B cell (primary cell): ENCODE results near the gene RFX4. TPM values are rescaled to one million over a fixed set of nuclear protein-coding genes. Genes with fewer than 3 reads are reported as not detected.

Experiments
- ATAC-seq: fragments of 200-7000 bp; cut with Tn5 transposase; one replicate; pipeline ENCODE4 v1.10.0; 2021; ENCODE audit warnings: low read depth, mild to moderate bottlenecking, moderate number of reproducible peaks, moderate library complexity
- CTCF ChIA-PET: fragments of 350-600 bp; sonication (Branson Sonifier 250); formaldehyde crosslinking; loops from one replicate; lab custom pipeline; 2021; ENCODE audit warnings: antibody characterized with exemption, inconsistent platforms; lab: Charles Lee
- POLR2A ChIA-PET: fragments of 350-600 bp; sonication (Branson Sonifier 250); formaldehyde crosslinking; loops from one replicate; lab custom pipeline; 2021; ENCODE audit warnings: antibody characterized with exemption; lab: Charles Lee
- DNase-seq: peaks from one replicate; pipeline ENCODE4 v3.0.0; 2013
- H2AFZ ChIP-seq: 2 replicates; pipeline ENCODE4 v1.6.1; 2012; ENCODE audit warnings: mild to moderate bottlenecking, low read depth, low read length; ENCODE audit not compliant: insufficient read depth, poor library complexity, severe bottlenecking
- H3K27ac ChIP-seq, 2 donors: 1 replicate in 1 of 2; 2 replicates in 1 of 2; pipeline ENCODE4 v1.5.1; 2012 to 2013; ENCODE audit warnings: low read length in 2 of 2, mild to moderate bottlenecking in 2 of 2, moderate library complexity in 1 of 2
- H3K27me3 ChIP-seq, 4 experiments: fragments of 200-600 bp in 1 of 4; sonication (generic) in 1 of 4; replicated peaks in 1 of 4; 1 replicate in 2 of 4; 2 replicates in 2 of 4; pipeline versions ENCODE4 v1.6.1 to v1.7.0; 2013 to 2016; ENCODE audit warnings: low read length in 3 of 4, mild to moderate bottlenecking in 2 of 4, mixed read lengths in 1 of 4, moderate library complexity in 1 of 4; ENCODE audit not compliant: insufficient read depth in 4 of 4, control insufficient read depth in 3 of 4; ENCODE audit errors: control extremely low read depth in 1 of 4
- H3K36me3 ChIP-seq, 2 experiments: replicated peaks in 1 of 2; 1 replicate in 1 of 2; 2 replicates in 1 of 2; pipeline versions ENCODE4 v1.6.1 to v1.7.1; 2013; ENCODE audit warnings: low read length in 1 of 2; ENCODE audit not compliant: insufficient read depth in 2 of 2, control insufficient read depth in 1 of 2; ENCODE audit errors: control extremely low read depth in 1 of 2, extremely low read depth in 1 of 2
- H3K4me1 ChIP-seq, 2 donors: fragments of 200-600 bp in 1 of 2; sonication (generic) in 1 of 2; 1 replicate in 1 of 2; 2 replicates in 1 of 2; pipeline versions ENCODE4 v1.5.1 to v1.6.1; 2013 to 2017; ENCODE audit warnings: low read length in 2 of 2; ENCODE audit not compliant: control insufficient read depth in 2 of 2, insufficient read depth in 2 of 2
- H3K4me2 ChIP-seq: replicated peaks from 2 replicates; pipeline ENCODE3; 2012; ENCODE audit warnings: mild to moderate bottlenecking, low read depth, low read length; ENCODE audit not compliant: poor library complexity, severe bottlenecking
- H3K4me3 ChIP-seq, 5 experiments: fragments of 200-600 bp in 1 of 5; sonication (generic) in 1 of 5; 1 replicate in 3 of 5; 2 replicates in 2 of 5; pipeline versions ENCODE4 v1.5.1 to v1.7.0; 2011 to 2016; ENCODE audit warnings: low read length in 4 of 5, mild to moderate bottlenecking in 4 of 5, low read depth in 2 of 5, control low read depth in 1 of 5, moderate library complexity in 1 of 5; ENCODE audit not compliant: insufficient read depth in 1 of 5; ENCODE audit errors: control extremely low read depth in 1 of 5, extremely low read depth in 1 of 5
- H3K79me2 ChIP-seq: fragments of 200-600 bp; sonication (generic); one replicate; pipeline ENCODE4 v1.6.0; 2016; ENCODE audit warnings: low read length; ENCODE audit not compliant: control insufficient read depth, insufficient read depth
- H3K9ac ChIP-seq: fragments of 200-600 bp; sonication (generic); 2 replicates; pipeline ENCODE4 v1.6.1; 2017; ENCODE audit warnings: mild to moderate bottlenecking, low read length, moderate library complexity
- H3K9me3 ChIP-seq, 3 donors: one replicate each; pipeline versions ENCODE4 v1.6.1 to v1.7.1; 2013; ENCODE audit warnings: low read length in 2 of 3; ENCODE audit not compliant: control insufficient read depth in 2 of 3, insufficient read depth in 1 of 3; ENCODE audit errors: control extremely low read depth in 1 of 3
- H4K20me1 ChIP-seq: 2 replicates; pipeline ENCODE4 v1.6.0; 2012; ENCODE audit warnings: mild to moderate bottlenecking, low read length; ENCODE audit not compliant: insufficient read depth, control insufficient read depth, poor library complexity, severe bottlenecking
- H3K27ac Mint-ChIP-seq: one replicate; pipeline ENCODE4 v1.8.0; 2021; ENCODE audit warnings: mixed read lengths
- H3K27me3 Mint-ChIP-seq: one replicate; pipeline ENCODE4 v1.8.0; 2021; ENCODE audit warnings: mixed read lengths
- H3K4me1 Mint-ChIP-seq: one replicate; pipeline ENCODE4 v1.8.0; 2021; ENCODE audit warnings: mixed read lengths
- H3K4me3 Mint-ChIP-seq: one replicate; pipeline ENCODE4 v1.8.0; 2021; ENCODE audit warnings: mixed read lengths
- H3K9me3 Mint-ChIP-seq: one replicate; pipeline ENCODE4 v1.8.0; 2022; ENCODE audit warnings: mixed read lengths; ENCODE audit not compliant: insufficient read depth
- EZH2 ChIP-seq: IDR thresholded peaks from 2 replicates; pipeline ENCODE4 v1.6.1; 2012; ENCODE audit warnings: borderline replicate concordance, low read depth, mild to moderate bottlenecking, moderate library complexity, low read length; ENCODE audit not compliant: insufficient read depth, poor library complexity, severe bottlenecking
- WGBS: methylation state at CpG from one replicate; pipeline ENCODE4 v1.1.5; 2013; ENCODE audit warnings: missing lambda C conversion rate; ENCODE audit not compliant: insufficient coverage; 5-methylcytosine and 5-hydroxymethylcytosine counted together
- intact Hi-C: fragments of 100-400 bp; cut with micrococcal nuclease; formaldehyde crosslinking; loops from one replicate; pipeline ENCODE4 v1.10.0; 2022
- polyA plus RNA-seq: library from polyadenylated mRNA; depleted of rRNA; stranded (reverse); fragments of >200 nt; gene quantifications from 2 replicates; pipeline ENCODE4 v1.2.3, GENCODE V29; 2012
- total RNA-seq, 2 donors: library from RNA; stranded (reverse); fragments of 120-200 nt in 1 of 2; gene quantifications; 1 replicate in 1 of 2; 2 replicates in 1 of 2; pipeline versions ENCODE4 v1.2.3 to v1.2.4, GENCODE V29; 2013 to 2022
- TF ChIP-seq, protein P1 (sequence below): fragments of 200-600 bp; IDR thresholded peaks from one replicate; pipeline ENCODE4 v1.8.0; 2022; ENCODE audit warnings: antibody characterized with exemption, mild to moderate bottlenecking

Gene RFX4
- total and polyA plus RNA-seq, 2 donors (not counting 1 experiment from before 2014, with no cell fraction given): not detected

DNA sequence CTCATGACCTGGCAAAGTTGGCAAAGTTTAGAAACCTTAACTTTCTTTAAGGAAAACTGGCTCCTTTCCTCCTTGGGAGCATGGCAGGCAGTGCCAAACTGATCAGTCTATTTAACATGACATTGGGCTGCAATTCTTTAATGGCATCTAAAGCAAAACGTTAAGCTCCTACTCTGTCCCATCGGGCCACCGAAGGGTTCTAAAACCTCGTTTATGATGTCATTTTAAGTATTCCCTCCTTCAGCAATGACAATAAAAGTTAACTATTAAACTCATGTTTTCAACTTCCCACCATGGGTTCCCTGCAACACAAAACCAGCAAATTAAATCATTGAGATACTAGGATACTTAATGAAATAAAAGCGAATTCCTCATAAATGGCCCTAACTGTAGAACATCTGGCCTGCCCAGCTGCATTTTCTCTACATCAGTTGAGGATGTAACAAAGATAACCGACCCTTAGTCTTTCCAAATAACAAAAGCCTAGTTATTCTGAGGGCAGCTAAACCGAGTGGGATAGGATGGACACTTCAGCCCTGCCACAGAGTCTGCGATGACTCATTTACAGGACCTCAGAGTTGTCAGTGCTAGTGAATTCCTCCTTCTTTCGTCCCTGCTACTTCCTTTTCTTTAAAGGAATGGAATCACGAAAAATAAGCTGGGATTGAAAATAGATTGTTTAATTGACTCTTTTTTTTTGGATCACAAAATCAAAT is 157.2 kb downstream of the RFX4 start:
- Mint-ChIP-seq H3K27ac (no peak overlapping the region), H3K9me3 (no peaks in the 10 kb centered on the region), H3K4me1 (no peaks in the 10 kb centered on the region), H3K27me3 (peaks cover 54% of the 10 kb centered on the region), H3K4me3 (no peak overlapping the region)
- ATAC-seq (no peak), DNase-seq (no peak)
- no peaks in the 10 kb centered on the region for H3K79me2 ChIP-seq
- no peak overlapping the region for H3K4me3 ChIP-seq
- H3K4me1 ChIP-seq: no peaks in the 10 kb centered on the region
- no peak overlapping the region for H3K27ac ChIP-seq
- ChIA-PET CTCF (no interaction called here), POLR2A (no interaction called here)
- 89% methylated on average over 4 of the region's 10 CpGs for WGBS
- H2AFZ ChIP-seq: no peak overlapping the region
- H3K9me3 ChIP-seq: no peaks in the 10 kb centered on the region
- H3K9ac ChIP-seq: no peak overlapping the region
- H4K20me1 ChIP-seq: no peaks in the 10 kb centered on the region
- no peak overlapping the region for H3K4me2 ChIP-seq
- peaks cover 0 to 28% (median 20%) of the 10 kb centered on the region in 4 experiments for H3K27me3 ChIP-seq
- TF ChIP-seq, protein P1, sequence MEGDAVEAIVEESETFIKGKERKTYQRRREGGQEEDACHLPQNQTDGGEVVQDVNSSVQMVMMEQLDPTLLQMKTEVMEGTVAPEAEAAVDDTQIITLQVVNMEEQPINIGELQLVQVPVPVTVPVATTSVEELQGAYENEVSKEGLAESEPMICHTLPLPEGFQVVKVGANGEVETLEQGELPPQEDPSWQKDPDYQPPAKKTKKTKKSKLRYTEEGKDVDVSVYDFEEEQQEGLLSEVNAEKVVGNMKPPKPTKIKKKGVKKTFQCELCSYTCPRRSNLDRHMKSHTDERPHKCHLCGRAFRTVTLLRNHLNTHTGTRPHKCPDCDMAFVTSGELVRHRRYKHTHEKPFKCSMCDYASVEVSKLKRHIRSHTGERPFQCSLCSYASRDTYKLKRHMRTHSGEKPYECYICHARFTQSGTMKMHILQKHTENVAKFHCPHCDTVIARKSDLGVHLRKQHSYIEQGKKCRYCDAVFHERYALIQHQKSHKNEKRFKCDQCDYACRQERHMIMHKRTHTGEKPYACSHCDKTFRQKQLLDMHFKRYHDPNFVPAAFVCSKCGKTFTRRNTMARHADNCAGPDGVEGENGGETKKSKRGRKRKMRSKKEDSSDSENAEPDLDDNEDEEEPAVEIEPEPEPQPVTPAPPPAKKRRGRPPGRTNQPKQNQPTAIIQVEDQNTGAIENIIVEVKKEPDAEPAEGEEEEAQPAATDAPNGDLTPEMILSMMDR: no peak
- no peak for TF ChIP-seq EZH2
- intact Hi-C loops: no loop called here
- no peaks in the 10 kb centered on the region for H3K36me3 ChIP-seq

DNA sequence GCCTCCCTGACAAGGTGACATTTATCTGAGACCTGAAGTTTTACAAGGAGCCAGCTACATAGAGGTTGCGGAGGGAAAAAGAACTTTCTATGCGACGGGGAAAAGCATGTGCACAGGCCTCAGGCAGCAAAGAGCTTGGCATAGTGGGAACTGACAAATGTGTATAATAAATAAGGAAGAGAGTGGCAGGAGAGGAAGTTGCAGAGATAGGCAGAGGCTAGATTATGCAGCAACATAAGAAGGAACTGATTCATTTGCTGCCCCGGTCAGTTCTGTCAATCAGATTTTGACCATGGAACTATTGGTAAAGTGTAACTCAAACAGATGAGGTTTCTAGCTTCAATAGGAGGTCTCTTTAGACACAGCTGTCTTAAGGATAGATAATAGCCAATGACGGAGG is 158.0 kb downstream of the RFX4 start:
- Histone ChIP-seq H3K27ac (no peak overlapping the region), H2AFZ (no peak overlapping the region), H3K79me2 (no peaks in the 10 kb centered on the region), H3K4me3 (no peak overlapping the region), H3K4me2 (no peak overlapping the region), H3K27me3 (peaks cover 0 to 28% (median 20%) of the 10 kb centered on the region in 4 experiments), H3K36me3 (no peaks in the 10 kb centered on the region), H4K20me1 (no peaks in the 10 kb centered on the region), H3K4me1 (no peaks in the 10 kb centered on the region), H3K9ac (no peak overlapping the region), H3K9me3 (no peaks in the 10 kb centered on the region)
- intact Hi-C loops: no loop called here
- Mint-ChIP-seq H3K27me3 (peaks cover 55% of the 10 kb centered on the region), H3K27ac (no peak overlapping the region), H3K4me1 (no peaks in the 10 kb centered on the region), H3K9me3 (no peaks in the 10 kb centered on the region), H3K4me3 (no peak overlapping the region)
- ChIA-PET CTCF (no interaction called here), POLR2A (no interaction called here)
- WGBS: 64% methylated on average over 4 of the region's 5 CpGs
- ATAC-seq (no peak), DNase-seq (no peak)
- TF ChIP-seq EZH2: no peak
- TF ChIP-seq, protein P1: no peak
